HT1080 (cell line): Measurements from ENCODE around the gene PLXDC2. TPM values are rescaled to one million over a fixed set of nuclear protein-coding genes. Genes with fewer than 3 reads are reported as not detected.
"Not testable (repeated sequence)": the region's sequence is repeated elsewhere in the genome, so short reads cannot be mapped to it uniquely, and the experiment has no call there.

Experiments used
- DNase-seq: peaks from one replicate; pipeline ENCODE4 v3.0.0-alpha.2; 2015; ENCODE audit warnings: low read depth
- total RNA-seq: library from RNA; depleted of rRNA; stranded (reverse); fragments of >200 nt; shearing (Covaris generic); gene quantifications from 2 replicates; pipeline ENCODE4 v1.2.3, GENCODE V29; 2014

The PLXDC2 gene
- total RNA-seq, 1 experiment from 2014 or later = 0.48 TPM

DNA sequence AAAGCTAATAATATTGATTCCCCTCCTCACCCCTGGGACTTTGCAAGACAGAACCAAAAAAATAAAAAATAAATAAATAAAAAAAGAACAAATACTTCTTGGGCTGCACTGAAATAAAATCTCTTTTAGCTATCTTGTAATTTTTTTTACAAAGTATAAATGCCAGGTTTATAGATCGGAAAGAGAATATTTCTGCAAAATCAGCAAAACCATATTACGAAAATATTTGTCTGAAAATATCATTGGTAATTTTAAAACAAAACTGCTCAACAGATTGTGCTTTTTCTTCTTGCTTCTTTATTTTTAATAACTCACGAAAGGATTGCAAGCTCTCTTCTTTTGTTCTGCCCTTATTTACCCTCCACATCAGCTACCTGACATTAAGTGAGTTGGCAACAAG, 213.3 kb downstream of the PLXDC2 start:
- no peak for DNase-seq

GRCh38 chr10:20033476-20033875, 217.2 kb downstream of the PLXDC2 start:
- no peak for DNase-seq

GRCh38 chr10:20034732-20035131, 218.5 kb downstream of the PLXDC2 start:
- no peak for DNase-seq

DNA sequence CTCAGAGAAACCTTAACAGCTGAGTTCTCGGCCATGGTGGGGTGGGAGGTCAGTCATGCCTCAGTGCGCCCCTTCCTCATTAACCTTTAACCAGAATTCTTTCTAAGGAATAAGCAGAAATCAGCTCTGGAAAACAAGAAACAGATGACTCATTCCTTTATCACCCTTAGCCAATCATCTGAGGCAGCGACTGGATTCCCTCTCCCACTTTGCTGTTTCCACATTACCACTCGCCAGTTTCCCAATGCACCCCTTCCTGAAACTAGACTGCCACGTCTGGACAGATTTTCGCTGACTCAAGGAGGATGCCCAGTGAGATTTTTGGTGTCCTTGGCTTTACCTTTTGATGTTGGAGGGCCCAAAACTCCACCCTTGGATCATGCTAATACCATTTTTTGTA, 223.8 kb downstream of the PLXDC2 start:
- DNase-seq = no peak

DNA sequence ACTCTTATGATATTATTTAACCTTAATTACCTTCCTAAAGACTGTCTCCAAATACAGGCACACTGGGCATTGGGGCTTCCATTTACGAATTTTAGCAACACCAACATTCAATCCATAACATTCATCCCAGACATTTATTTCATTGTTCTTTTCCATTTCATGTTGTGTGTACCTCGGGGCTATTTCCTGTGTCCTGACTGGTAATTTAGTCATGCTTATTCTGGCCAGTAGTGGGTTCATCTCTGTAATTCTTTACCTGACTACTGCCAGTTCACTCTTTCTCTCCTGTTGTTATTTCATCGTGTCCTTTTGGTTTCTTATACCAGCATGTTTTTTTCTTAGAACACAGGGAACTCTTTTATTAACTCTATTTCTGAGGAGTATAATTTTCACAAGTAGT, 225.7 kb downstream of the PLXDC2 start:
- no peak for DNase-seq

DNA sequence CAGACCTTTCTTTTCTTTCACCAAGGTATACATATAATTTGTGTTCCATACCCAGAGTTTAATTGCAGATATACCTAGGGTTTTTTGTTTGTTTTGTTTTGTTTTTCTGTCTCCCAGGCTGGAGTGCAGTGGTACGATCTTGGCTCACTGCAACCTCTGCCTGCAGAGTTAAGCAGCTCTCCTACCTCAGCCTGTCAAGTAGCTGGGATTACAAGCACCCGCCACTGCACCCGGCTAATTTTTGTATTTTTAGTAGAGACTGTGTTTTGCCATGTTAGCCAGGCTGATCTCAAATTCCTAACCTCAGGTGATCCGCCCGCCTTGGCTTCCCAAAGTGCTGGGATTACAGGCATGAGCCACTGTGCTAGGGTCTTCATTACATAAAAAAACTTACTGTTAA, 228.9 kb downstream of the PLXDC2 start:
- not testable (repeated sequence) for DNase-seq

- no peak for DNase-seq
These were observed 231.9 kb downstream of the PLXDC2 start for GRCh38 chr10:20048161-20048560.

DNA sequence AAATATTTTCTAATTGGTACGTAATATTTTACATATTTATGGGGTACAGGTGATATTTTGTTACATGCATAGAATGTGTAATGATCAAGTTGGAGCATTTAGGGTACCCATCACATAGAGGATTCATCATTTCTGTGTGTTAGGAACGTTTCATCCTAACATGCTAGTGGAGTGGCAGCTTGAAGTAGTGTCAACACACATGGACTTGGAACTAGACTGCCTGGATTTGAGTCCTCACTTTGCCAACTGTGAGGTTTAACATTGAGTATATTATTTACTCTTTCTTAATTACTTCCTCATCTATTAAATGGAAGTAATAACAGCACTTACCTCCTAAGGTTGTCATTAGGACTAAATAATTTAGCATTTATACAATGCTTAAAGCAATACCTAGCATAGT, 241.9 kb downstream of the PLXDC2 start:
- DNase-seq = no peak

GRCh38 chr10:20059084-20059835, 243.0 kb downstream of the PLXDC2 start:
- no peak for DNase-seq

DNA sequence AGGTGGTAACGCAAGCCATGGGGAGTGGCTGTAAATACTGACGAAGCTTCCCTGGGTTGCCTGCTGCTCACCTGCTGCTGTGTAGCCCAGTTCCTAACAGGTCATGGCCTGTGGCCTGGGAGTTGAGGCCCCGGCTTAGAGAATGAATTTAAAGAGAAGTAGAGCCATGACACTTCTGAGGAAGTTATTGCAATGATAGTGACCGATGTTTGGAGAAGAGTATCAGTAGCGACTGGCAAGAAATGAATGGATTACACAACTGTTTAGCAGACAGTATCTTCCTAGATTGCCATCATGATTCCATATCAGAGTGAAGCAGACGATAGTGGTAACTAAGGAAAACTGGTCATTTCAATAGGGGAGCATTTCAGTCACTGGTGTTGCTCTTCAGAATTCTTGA, 249.6 kb downstream of the PLXDC2 start:
- no peak for DNase-seq

- no peak for DNase-seq
These were observed 256.9 kb downstream of the PLXDC2 start for GRCh38 chr10:20073167-20073566.

DNA sequence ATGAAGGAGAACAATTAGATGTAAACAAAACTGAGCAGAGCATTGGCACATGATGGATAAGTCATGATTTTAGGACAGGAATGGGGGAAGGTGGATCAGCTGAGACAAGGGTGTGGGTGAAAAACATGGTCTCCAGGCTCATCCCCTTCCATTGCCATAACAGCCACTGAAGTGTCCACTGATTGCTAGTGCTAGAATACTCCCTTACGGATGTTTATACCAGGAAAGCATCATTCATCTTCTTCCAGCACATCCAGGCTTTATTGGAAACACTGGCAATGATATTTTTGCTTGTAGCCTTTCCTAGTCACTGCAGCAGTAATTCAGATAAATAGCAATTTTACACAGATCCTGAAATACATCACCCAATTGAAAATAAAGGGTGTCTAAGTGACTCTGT, 259.5 kb downstream of the PLXDC2 start:
- DNase-seq = no peak

- DNase-seq = no peak
These were observed 268.2 kb downstream of the PLXDC2 start for GRCh38 chr10:20084451-20084850.

GRCh38 chr10:20085115-20085514, 268.9 kb downstream of the PLXDC2 start:
- no peak for DNase-seq

GRCh38 chr10:20087353-20087752, 271.1 kb downstream of the PLXDC2 start:
- no peak for DNase-seq

- no peak for DNase-seq
These were observed 271.9 kb downstream of the PLXDC2 start for GRCh38 chr10:20088061-20088701.

DNA sequence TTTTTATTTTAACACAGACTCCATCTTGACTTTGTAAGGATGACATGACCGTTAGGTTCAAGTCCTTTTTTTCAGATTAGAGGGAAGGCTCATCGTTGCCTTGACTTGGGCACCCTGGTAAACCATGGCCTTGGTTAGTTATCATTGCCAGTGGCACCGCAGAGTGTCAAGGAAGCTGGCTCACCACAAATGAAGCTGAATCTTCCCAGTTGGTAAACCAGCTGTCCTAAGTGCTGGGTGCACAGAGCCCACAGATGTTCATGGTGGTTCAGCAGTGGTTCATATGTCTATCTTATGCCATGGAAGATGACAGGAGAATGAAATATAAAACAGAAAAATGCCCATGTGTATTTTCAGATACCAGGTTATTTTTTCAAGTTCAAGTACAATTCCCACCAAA, 273.6 kb downstream of the PLXDC2 start:
- DNase-seq = no peak

DNA sequence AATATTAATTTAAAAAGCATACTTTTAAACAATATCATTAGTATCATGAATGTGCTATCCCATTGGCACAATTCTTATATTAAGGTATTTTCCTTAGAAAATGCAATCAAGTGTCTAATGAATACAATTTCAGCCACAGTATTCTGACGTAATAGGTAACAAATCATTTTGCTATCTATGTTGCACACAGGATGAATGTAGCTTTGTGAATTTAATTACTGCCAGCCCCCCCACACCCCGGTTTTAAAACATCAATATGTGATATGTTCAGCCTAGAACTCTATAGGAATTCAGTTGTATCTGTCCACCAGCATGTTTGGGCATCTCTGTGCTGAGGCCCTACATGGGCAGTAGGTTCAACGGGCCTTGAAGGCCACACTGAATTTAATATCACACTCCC, 274.6 kb downstream of the PLXDC2 start:
- DNase-seq = no peak

- no peak for DNase-seq
These were observed 275.5 kb downstream of the PLXDC2 start for GRCh38 chr10:20091698-20092097.

GRCh38 chr10:20093600-20093999, 277.4 kb downstream of the PLXDC2 start:
- no peak for DNase-seq

DNA sequence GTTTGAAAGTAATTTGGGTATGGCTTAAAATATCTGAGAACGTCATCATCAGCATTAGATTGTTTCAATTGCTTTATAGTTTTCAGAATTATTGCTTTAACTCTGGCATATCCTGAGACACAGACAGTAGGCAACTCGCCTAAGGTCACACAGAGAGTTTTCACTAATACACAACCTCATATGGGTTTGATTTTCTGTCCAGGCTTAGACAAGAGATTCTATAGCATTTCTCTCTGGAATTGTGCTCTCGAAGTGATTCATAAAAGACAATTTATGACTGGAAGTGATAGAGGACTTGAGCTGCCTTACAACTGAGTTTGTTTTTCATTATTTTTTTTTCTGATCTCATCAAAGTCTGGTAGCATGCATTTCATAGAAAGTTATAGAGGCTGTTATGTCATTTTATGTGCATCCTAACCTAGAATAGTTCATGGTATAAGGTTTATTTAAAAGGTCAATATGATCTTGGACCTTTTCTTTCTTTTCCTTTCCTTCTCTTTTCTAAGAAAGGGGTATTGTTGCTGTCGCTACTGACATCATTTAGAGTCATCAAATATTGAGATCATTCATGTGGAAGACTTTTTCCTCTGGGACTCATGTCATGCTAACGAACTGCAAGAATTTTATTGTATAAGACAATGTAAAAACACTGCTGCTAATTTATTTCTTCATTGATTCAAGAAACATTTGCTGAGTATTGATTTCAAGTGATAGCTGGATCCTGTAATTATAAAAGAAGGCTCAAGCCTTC, 278.2 kb downstream of the PLXDC2 start:
- no peak for DNase-seq

GRCh38 chr10:20100171-20100570, 283.9 kb downstream of the PLXDC2 start:
- DNase-seq = peak; percentile 30
